ENCODE data around the gene NELFB.

Gene NELFB

GRCh38 chr9:137244486-137245449 lies 10.4 kb upstream of the NELFB start:
- Histone ChIP-seq H2AFZ (ENCODE audit: low read length) (no peak overlapping the region), H3K4me1 (ENCODE audit: insufficient read depth, low read length, severe bottlenecking) (peaks cover 20% of the 10 kb centered on the region), H3K36me3 (ENCODE audit: insufficient read depth, low read length) (peaks cover 28% of the 10 kb centered on the region), H3K9ac (ENCODE audit: low read length) (no peak overlapping the region), H4K20me1 (ENCODE audit: insufficient read depth, low read length) (no peaks in the 10 kb centered on the region), H3K27ac (ENCODE audit: low read depth, low read length, poor library complexity, severe bottlenecking) (no peak overlapping the region), H3K4me2 (ENCODE audit: low read length) (no peak overlapping the region), H3K4me3 (ENCODE audit: low read depth, low read length, poor library complexity, severe bottlenecking) (no peak overlapping the region), H3K79me2 (ENCODE audit: insufficient read depth, low read length) (peaks cover 6% of the 10 kb centered on the region; the same call in 1 of the 2 replicates), H3K9me3 (ENCODE audit: low read length) (no peaks in the 10 kb centered on the region), H3K9me2 (ENCODE audit: low read depth, low read length) (no peaks in the 10 kb centered on the region), H3K27me3 (ENCODE audit: insufficient read depth, low read length) (0 out of 2 replicates have a peak, but pooled peaks cover 6% of the 10 kb centered on the region), H3F3A (ENCODE audit: insufficient read depth, low read length) (no peaks in the 10 kb centered on the region)
- TF ChIP-seq EZH2 (IDR thresholded peaks at IDR 0.05; ENCODE audit: borderline replicate concordance, low read length) (no peak), CTCF (IDR thresholded peaks at IDR 0.05; ENCODE audit: low read length) (no peak)

GRCh38 chr9:137245450-137246421 lies 9.4 kb upstream of the NELFB start:
- Histone ChIP-seq H3K9ac (ENCODE audit: low read length) (no peak overlapping the region), H3K79me2 (ENCODE audit: insufficient read depth, low read length) (peaks cover 6% of the 10 kb centered on the region; the same call in 1 of the 2 replicates), H3K9me3 (ENCODE audit: low read length) (no peaks in the 10 kb centered on the region), H3K4me1 (ENCODE audit: insufficient read depth, low read length, severe bottlenecking) (peaks cover 19% of the 10 kb centered on the region), H3K27ac (ENCODE audit: low read depth, low read length, poor library complexity, severe bottlenecking) (no peak overlapping the region), H3K27me3 (ENCODE audit: insufficient read depth, low read length) (0 out of 2 replicates have a peak, but pooled peaks cover 6% of the 10 kb centered on the region), H3K4me2 (ENCODE audit: low read length) (no peak overlapping the region), H3K4me3 (ENCODE audit: low read depth, low read length, poor library complexity, severe bottlenecking) (no peak overlapping the region), H3K9me2 (ENCODE audit: low read depth, low read length) (no peaks in the 10 kb centered on the region), H2AFZ (ENCODE audit: low read length) (no peak overlapping the region), H3F3A (ENCODE audit: insufficient read depth, low read length) (no peaks in the 10 kb centered on the region), H3K36me3 (ENCODE audit: insufficient read depth, low read length) (peaks cover 28% of the 10 kb centered on the region), H4K20me1 (ENCODE audit: insufficient read depth, low read length) (no peaks in the 10 kb centered on the region)
- no peak for TF ChIP-seq EZH2 (IDR thresholded peaks at IDR 0.05; ENCODE audit: borderline replicate concordance, low read length)
- TF ChIP-seq CTCF (IDR thresholded peaks at IDR 0.05; ENCODE audit: low read length) = no peak

- H3K4me2 ChIP-seq (ENCODE audit: low read length) = no peak overlapping the region
- H3K36me3 ChIP-seq (ENCODE audit: insufficient read depth, low read length) = peaks cover 20% of the 10 kb centered on the region
- H3K27ac ChIP-seq (ENCODE audit: low read depth, low read length, poor library complexity, severe bottlenecking) = no peak overlapping the region
- peaks cover 19% of the 10 kb centered on the region for H3K4me1 ChIP-seq (ENCODE audit: insufficient read depth, low read length, severe bottlenecking)
- no peak overlapping the region for H3K9ac ChIP-seq (ENCODE audit: low read length)
- no peaks in the 10 kb centered on the region for H3F3A ChIP-seq (ENCODE audit: insufficient read depth, low read length)
- TF ChIP-seq EZH2 (IDR thresholded peaks at IDR 0.05; ENCODE audit: borderline replicate concordance, low read length) (no peak), CTCF (IDR thresholded peaks at IDR 0.05; ENCODE audit: low read length) (no peak)
- H3K9me2 ChIP-seq (ENCODE audit: low read depth, low read length) = no peaks in the 10 kb centered on the region
- H3K27me3 ChIP-seq (ENCODE audit: insufficient read depth, low read length) = peaks cover 6% of the 10 kb centered on the region; the same call in 1 of the 2 replicates
- H3K79me2 ChIP-seq (ENCODE audit: insufficient read depth, low read length) = no peaks in the 10 kb centered on the region
- no peak overlapping the region for H2AFZ ChIP-seq (ENCODE audit: low read length)
- no peaks in the 10 kb centered on the region for H3K9me3 ChIP-seq (ENCODE audit: low read length)
- H4K20me1 ChIP-seq (ENCODE audit: insufficient read depth, low read length) = no peaks in the 10 kb centered on the region
- no peak overlapping the region for H3K4me3 ChIP-seq (ENCODE audit: low read depth, low read length, poor library complexity, severe bottlenecking)
These were observed 7.8 kb upstream of the NELFB start for GRCh38 chr9:137247135-137247915.

Data from OCI-LY1 (cell line).